Thyroid gland (tissue), 4 donors: Measurements from ENCODE around the gene CD6. TPM values are rescaled to one million over a fixed set of nuclear protein-coding genes. Genes with fewer than 3 reads are reported as not detected.

Experiments
- DNase-seq, 2 donors: peaks; one replicate each; pipeline ENCODE4 v3.0.0-alpha.2; 2019
- H3K27ac ChIP-seq, 3 donors: fragments of 200-600 bp; sonication (generic); 1 replicate in 2 of 3; 2 replicates in 1 of 3; pipeline ENCODE4 v1.5.1; 2016 to 2019; ENCODE audit warnings: mild to moderate bottlenecking in 1 of 3, moderate library complexity in 1 of 3
- H3K27me3 ChIP-seq: fragments of 200-600 bp; sonication (generic); one replicate; pipeline ENCODE4 v1.5.1; 2019
- H3K36me3 ChIP-seq, 2 donors: fragments of 200-600 bp; sonication (generic); one replicate each; pipeline ENCODE4 v1.5.1; 2016 to 2019
- H3K4me1 ChIP-seq, 2 donors: fragments of 200-600 bp; sonication (generic); one replicate each; pipeline ENCODE4 v1.5.1; 2017 to 2019
- H3K4me3 ChIP-seq, 3 donors: fragments of 200-600 bp; sonication (generic); replicated peaks in 1 of 3; 1 replicate in 2 of 3; 2 replicates in 1 of 3; pipeline ENCODE4 v1.5.1; 2016; ENCODE audit warnings: mild to moderate bottlenecking in 1 of 3
- H3K9me3 ChIP-seq: fragments of 200-600 bp; sonication (generic); one replicate; pipeline ENCODE4 v1.5.1; 2017
- POLR2A ChIP-seq, 2 donors: fragments of 450-650 bp; IDR thresholded peaks; one replicate each; pipeline ENCODE4 v1.6.1; 2017; ENCODE audit warnings: antibody characterized with exemption in 2 of 2, mild to moderate bottlenecking in 2 of 2, moderate library complexity in 1 of 2
- WGBS, 2 donors: methylation state at CpG; one replicate each; pipeline ENCODE4 v1.1.5; 2017; 5-methylcytosine and 5-hydroxymethylcytosine counted together
- intact Hi-C: fragments of 100-400 bp; cut with DNase I; formaldehyde crosslinking; loops from one replicate; pipeline ENCODE4 v1.15.1; 2023
- total RNA-seq, 4 donors: library from RNA; depleted of rRNA; stranded (reverse); fragments of >200 nt; gene quantifications; one replicate each; pipeline ENCODE4 v1.2.3, GENCODE V29; 2016
- TF ChIP-seq, protein P1 (sequence below), 6 experiments: fragments of 200-600 bp in 3 of 6; fragments of 450-650 bp in 3 of 6; sonication (generic) in 3 of 6; IDR thresholded peaks; one replicate each; pipeline ENCODE4 v1.5.1; 2016 to 2019; ENCODE audit warnings: antibody characterized with exemption in 6 of 6, mild to moderate bottlenecking in 2 of 6, inconsistent platforms in 1 of 6, moderate library complexity in 1 of 6

Gene CD6
- total RNA-seq, 4 donors from 2014 or later = 0.40 to 2.7 (median 0.69) TPM

DNA sequence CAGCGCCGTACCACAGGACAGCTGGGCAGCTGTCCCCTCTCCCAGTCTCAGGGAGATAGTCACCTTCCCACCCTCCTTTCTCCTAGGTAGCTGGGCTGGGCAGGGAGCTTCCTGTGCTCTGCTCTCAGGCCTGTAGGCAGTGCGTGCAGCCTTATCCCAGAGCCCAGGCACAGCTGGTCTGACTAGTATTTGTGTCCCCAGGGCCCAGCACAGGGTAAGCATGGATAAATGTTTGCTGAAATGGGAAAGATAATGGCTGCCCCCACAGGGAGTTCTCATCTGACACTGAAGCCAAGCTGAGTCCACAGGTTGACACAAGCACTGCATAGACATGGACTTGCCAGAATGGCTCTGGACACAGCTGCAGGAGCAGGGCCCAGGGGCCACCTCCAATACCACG, 29.3 kb upstream of the CD6 start:
- Histone ChIP-seq H3K27ac (peak overlapping the region in 1 of 3 donors; percentile 56), H3K4me3 (no peak overlapping the region), H3K27me3 (no peaks in the 10 kb centered on the region), H3K4me1 (peaks cover 0 to 18% of the 10 kb centered on the region in 2 donors), H3K36me3 (no peaks in the 10 kb centered on the region), H3K9me3 (no peaks in the 10 kb centered on the region)
- intact Hi-C loops = no loop called here
- TF ChIP-seq, protein P1, sequence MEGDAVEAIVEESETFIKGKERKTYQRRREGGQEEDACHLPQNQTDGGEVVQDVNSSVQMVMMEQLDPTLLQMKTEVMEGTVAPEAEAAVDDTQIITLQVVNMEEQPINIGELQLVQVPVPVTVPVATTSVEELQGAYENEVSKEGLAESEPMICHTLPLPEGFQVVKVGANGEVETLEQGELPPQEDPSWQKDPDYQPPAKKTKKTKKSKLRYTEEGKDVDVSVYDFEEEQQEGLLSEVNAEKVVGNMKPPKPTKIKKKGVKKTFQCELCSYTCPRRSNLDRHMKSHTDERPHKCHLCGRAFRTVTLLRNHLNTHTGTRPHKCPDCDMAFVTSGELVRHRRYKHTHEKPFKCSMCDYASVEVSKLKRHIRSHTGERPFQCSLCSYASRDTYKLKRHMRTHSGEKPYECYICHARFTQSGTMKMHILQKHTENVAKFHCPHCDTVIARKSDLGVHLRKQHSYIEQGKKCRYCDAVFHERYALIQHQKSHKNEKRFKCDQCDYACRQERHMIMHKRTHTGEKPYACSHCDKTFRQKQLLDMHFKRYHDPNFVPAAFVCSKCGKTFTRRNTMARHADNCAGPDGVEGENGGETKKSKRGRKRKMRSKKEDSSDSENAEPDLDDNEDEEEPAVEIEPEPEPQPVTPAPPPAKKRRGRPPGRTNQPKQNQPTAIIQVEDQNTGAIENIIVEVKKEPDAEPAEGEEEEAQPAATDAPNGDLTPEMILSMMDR (IDR thresholded peaks at IDR 0.05) = no peak
- no peak for TF ChIP-seq POLR2A (IDR thresholded peaks at IDR 0.05)
- WGBS, 2 donors = 80 to 89% methylated on average over 2 to 4 of the region's 4 CpGs
- no peak for DNase-seq

- Histone ChIP-seq H3K4me3 (no peak overlapping the region), H3K9me3 (no peaks in the 10 kb centered on the region), H3K36me3 (no peaks in the 10 kb centered on the region), H3K4me1 (peaks cover 0 to 18% of the 10 kb centered on the region in 2 donors), H3K27me3 (no peaks in the 10 kb centered on the region), H3K27ac (peak overlapping the region in 1 of 3 donors; percentile 56)
- DNase-seq = peak; percentile 54 to 62
- 25 to 39% methylated on average over 8 of the region's 9 CpGs for WGBS, 2 donors
- TF ChIP-seq, protein P1 (IDR thresholded peaks at IDR 0.05) = no peak
- TF ChIP-seq POLR2A (IDR thresholded peaks at IDR 0.05) = no peak
- intact Hi-C loops = no loop called here
Measured at GRCh38 chr11:60942970-60943565, 28.4 kb upstream of the CD6 start.

- no peaks in the 10 kb centered on the region for H3K36me3 ChIP-seq
- no peak overlapping the region for H3K4me3 ChIP-seq
- intact Hi-C loops = no loop called here
- no peak overlapping the region for H3K27ac ChIP-seq
- 86 to 91% methylated on average over 11 of the region's 11 CpGs for WGBS, 2 donors
- TF ChIP-seq, protein P1 (IDR thresholded peaks at IDR 0.05) = no peak
- TF ChIP-seq POLR2A (IDR thresholded peaks at IDR 0.05) = no peak
- H3K9me3 ChIP-seq = no peaks in the 10 kb centered on the region
- H3K27me3 ChIP-seq = no peaks in the 10 kb centered on the region
- peaks cover 0 to 17% of the 10 kb centered on the region in 2 donors for H3K4me1 ChIP-seq
- no peak for DNase-seq
Measured at GRCh38 chr11:60944490-60945294, 26.8 kb upstream of the CD6 start.

DNA sequence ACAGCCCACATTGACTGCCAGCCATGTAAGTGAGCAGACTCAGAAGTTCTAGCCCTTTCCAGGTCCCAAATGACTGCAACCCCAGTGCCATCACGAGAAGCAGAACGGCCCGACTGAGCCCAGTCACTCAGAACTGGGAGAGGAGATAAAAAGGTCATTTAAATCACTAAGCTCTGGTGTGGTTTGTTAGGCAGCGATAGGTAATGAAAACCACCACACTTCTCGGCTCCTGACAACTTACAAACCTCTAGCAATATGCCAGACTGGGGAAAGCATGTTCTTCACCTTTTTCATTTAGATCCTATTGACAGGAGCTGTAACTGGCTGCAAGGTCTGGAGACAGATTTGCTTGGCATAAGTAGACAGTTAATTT, 26.2 kb upstream of the CD6 start:
- no peaks in the 10 kb centered on the region for H3K9me3 ChIP-seq
- DNase-seq = no peak
- H3K4me3 ChIP-seq = no peak overlapping the region
- TF ChIP-seq, protein P1 (IDR thresholded peaks at IDR 0.05) = no peak
- TF ChIP-seq POLR2A (IDR thresholded peaks at IDR 0.05) = no peak
- H3K4me1 ChIP-seq = peaks cover 0 to 16% of the 10 kb centered on the region in 2 donors
- no peaks in the 10 kb centered on the region for H3K36me3 ChIP-seq
- 94 to 96% methylated on average over 5 of the region's 5 CpGs for WGBS, 2 donors
- H3K27ac ChIP-seq = no peak overlapping the region
- intact Hi-C loops = no loop called here
- no peaks in the 10 kb centered on the region for H3K27me3 ChIP-seq
